OCI-LY1 (cell line): ENCODE measurements around the gene ANKRD35.

ENCODE experiments used
- H2AFZ ChIP-seq: fragments of 200-600 bp; sonication (generic), shearing (Covaris generic); 2 replicates; pipeline ENCODE4 v1.6.0; 2014; ENCODE audit warnings: antibody characterized with exemption, mild to moderate bottlenecking, low read length
- H3F3A ChIP-seq: fragments of 200-600 bp; sonication (generic), shearing (Covaris generic); 2 replicates; pipeline ENCODE4 v1.6.0; 2014; ENCODE audit warnings: mild to moderate bottlenecking, antibody characterized with exemption, low read length, moderate library complexity; ENCODE audit not compliant: insufficient read depth
- H3K27ac ChIP-seq: fragments of 200-600 bp; sonication (generic); 2 replicates; pipeline ENCODE4 v1.5.1; 2014; ENCODE audit warnings: low read length, mixed run types, mild to moderate bottlenecking, low read depth; ENCODE audit not compliant: poor library complexity, severe bottlenecking
- H3K27me3 ChIP-seq: fragments of 200-600 bp; sonication (generic); 2 replicates; pipeline ENCODE4 v1.6.0; 2014; ENCODE audit warnings: antibody characterized with exemption, mild to moderate bottlenecking, low read length, moderate library complexity; ENCODE audit not compliant: insufficient read depth
- H3K36me3 ChIP-seq: fragments of 200-600 bp; sonication (generic); 2 replicates; pipeline ENCODE4 v1.6.1; 2014; ENCODE audit warnings: mild to moderate bottlenecking, antibody characterized with exemption, low read length, moderate library complexity, mixed read lengths; ENCODE audit not compliant: insufficient read depth
- H3K4me1 ChIP-seq: fragments of 200-600 bp; sonication (generic); 2 replicates; pipeline ENCODE4 v1.5.1; 2014; ENCODE audit warnings: mild to moderate bottlenecking, low read length, moderate library complexity; ENCODE audit not compliant: insufficient read depth, severe bottlenecking
- H3K4me2 ChIP-seq: fragments of 200-600 bp; sonication (generic), shearing (Covaris generic); 2 replicates; pipeline ENCODE4 v1.6.1; 2014; ENCODE audit warnings: low read length
- H3K4me3 ChIP-seq: fragments of 200-600 bp; sonication (generic); 2 replicates; pipeline ENCODE4 v1.5.1; 2014; ENCODE audit warnings: low read length, low read depth, mild to moderate bottlenecking, mixed read lengths; ENCODE audit not compliant: poor library complexity, severe bottlenecking
- H3K79me2 ChIP-seq: fragments of 200-600 bp; shearing (Covaris generic); 2 replicates; pipeline ENCODE4 v1.6.1; 2016; ENCODE audit warnings: mixed run types, low read length, mixed read lengths; ENCODE audit not compliant: insufficient read depth
- H3K9ac ChIP-seq: fragments of 200-600 bp; sonication (generic), shearing (Covaris generic); 2 replicates; pipeline ENCODE4 v1.6.1; 2014; ENCODE audit warnings: mild to moderate bottlenecking, low read length, mixed read lengths
- H3K9me2 ChIP-seq: fragments of 200-600 bp; sonication (generic), shearing (Covaris generic); 2 replicates; pipeline ENCODE4 v1.6.1; 2014; ENCODE audit warnings: low read depth, mild to moderate bottlenecking, low read length, mixed read lengths
- H3K9me3 ChIP-seq: fragments of 200-600 bp; shearing (Covaris generic); 2 replicates; pipeline ENCODE4 v1.6.1; 2014; ENCODE audit warnings: low read length, mixed read lengths
- H4K20me1 ChIP-seq: fragments of 200-600 bp; sonication (generic), shearing (Covaris generic); 2 replicates; pipeline ENCODE4 v1.6.0; 2016; ENCODE audit warnings: mild to moderate bottlenecking, low read length; ENCODE audit not compliant: insufficient read depth
- CTCF ChIP-seq: fragments of 200-600 bp; sonication (generic), shearing (Covaris generic); IDR thresholded peaks from 2 replicates; pipeline ENCODE4 v1.5.1; 2017; ENCODE audit warnings: mild to moderate bottlenecking, antibody characterized with exemption, low read length, moderate library complexity, mixed read lengths
- EZH2 ChIP-seq: fragments of 200-600 bp; sonication (generic), shearing (Covaris generic); IDR thresholded peaks from 2 replicates; pipeline ENCODE4 v1.8.0; 2017; ENCODE audit warnings: borderline replicate concordance, mixed run types, mild to moderate bottlenecking, antibody characterized with exemption, low read length, moderate library complexity, mixed read lengths

The ANKRD35 gene

GRCh38 chr1:145897969-145898368 lies 12.3 kb upstream of the ANKRD35 start:
- Histone ChIP-seq H3K4me2 (no peak overlapping the region), H3K27ac (no peak overlapping the region), H3K9me2 (no peaks in the 10 kb centered on the region), H3K36me3 (no peaks in the 10 kb centered on the region), H4K20me1 (no peaks in the 10 kb centered on the region), H3F3A (no peaks in the 10 kb centered on the region), H3K9me3 (no peaks in the 10 kb centered on the region), H3K9ac (no peak overlapping the region), H3K4me3 (no peak overlapping the region), H2AFZ (no peak overlapping the region), H3K27me3 (no peaks in the 10 kb centered on the region), H3K79me2 (no peaks in the 10 kb centered on the region), H3K4me1 (no peaks in the 10 kb centered on the region)
- no peak for TF ChIP-seq EZH2
- no peak for TF ChIP-seq CTCF

- no peaks in the 10 kb centered on the region for H3K79me2 ChIP-seq
- H3K4me3 ChIP-seq: no peak overlapping the region
- no peaks in the 10 kb centered on the region for H3K27me3 ChIP-seq
- TF ChIP-seq EZH2 (no peak), CTCF (no peak)
- no peaks in the 10 kb centered on the region for H3K9me2 ChIP-seq
- H3K9ac ChIP-seq: no peak overlapping the region
- no peaks in the 10 kb centered on the region for H3F3A ChIP-seq
- H3K4me2 ChIP-seq: no peak overlapping the region
- H2AFZ ChIP-seq: no peak overlapping the region
- no peaks in the 10 kb centered on the region for H3K36me3 ChIP-seq
- H3K4me1 ChIP-seq: no peaks in the 10 kb centered on the region
- no peaks in the 10 kb centered on the region for H4K20me1 ChIP-seq
- H3K27ac ChIP-seq: no peak overlapping the region
- no peaks in the 10 kb centered on the region for H3K9me3 ChIP-seq
Observed at GRCh38 chr1:145895471-145895870, 9.8 kb upstream of the ANKRD35 start.

- peaks cover 4% of the 10 kb centered on the region; the same call in 1 of the 2 replicates for H3K27me3 ChIP-seq
- H3K79me2 ChIP-seq: no peaks in the 10 kb centered on the region
- H3K36me3 ChIP-seq: no peaks in the 10 kb centered on the region
- TF ChIP-seq EZH2: no peak
- no peak for TF ChIP-seq CTCF
- no peaks in the 10 kb centered on the region for H3K9me3 ChIP-seq
- no peak overlapping the region for H3K27ac ChIP-seq
- no peaks in the 10 kb centered on the region for H3F3A ChIP-seq
- no peaks in the 10 kb centered on the region for H3K4me1 ChIP-seq
- no peak overlapping the region for H3K4me2 ChIP-seq
- H3K9me2 ChIP-seq: no peaks in the 10 kb centered on the region
- H3K4me3 ChIP-seq: no peak overlapping the region
- no peak overlapping the region for H2AFZ ChIP-seq
- no peak overlapping the region for H3K9ac ChIP-seq
- H4K20me1 ChIP-seq: no peaks in the 10 kb centered on the region
Observed at GRCh38 chr1:145893306-145894055, 7.8 kb upstream of the ANKRD35 start.
